PFSK-1 (cell line): ENCODE results near the gene RHBDL3.

Experiments used
- POLR2AphosphoS5 ChIP-seq: IDR thresholded peaks from 2 replicates; pipeline ENCODE4 v1.6.1; 2012; ENCODE audit warnings: low read depth, mild to moderate bottlenecking, control low read depth, low read length, moderate library complexity
- REST ChIP-seq, 2 experiments: IDR thresholded peaks; 2 replicates each; pipeline versions ENCODE4 v1.6.1 to v1.8.0; 2011 to 2012; ENCODE audit warnings: low read depth in 2 of 2, low read length in 2 of 2, control low read depth in 1 of 2, inconsistent platforms in 1 of 2, mild to moderate bottlenecking in 1 of 2, moderate library complexity in 1 of 2; ENCODE audit not compliant: insufficient read depth in 1 of 2
- TAF1 ChIP-seq: IDR thresholded peaks from 2 replicates; pipeline ENCODE4 v1.6.1; 2012; ENCODE audit warnings: low read length, control low read depth, borderline replicate concordance; ENCODE audit not compliant: insufficient read depth

- TF ChIP-seq TAF1: no peak
- TF ChIP-seq POLR2AphosphoS5: no peak
- no peak for TF ChIP-seq REST (IDR thresholded peaks at IDR 0.05; ENCODE audit: insufficient read depth in 1 of 2, low read depth in 2 of 2, low read length in 2 of 2)
These were observed 32.2 kb downstream of the RHBDL3 start for GRCh38 chr17:32297860-32298259.
